WERI-Rb-1 (cell line): ENCODE data around the gene TLE7.

Experiments used
- DNase-seq: peaks from one replicate; pipeline ENCODE4 v3.0.0-alpha.2; 2020
- H3K27ac ChIP-seq: fragments of 250-450 bp; sonication (Bioruptor Pico); 2 replicates; pipeline ENCODE4 v1.5.1; 2020; ENCODE audit warnings: mild to moderate bottlenecking, moderate library complexity
- H3K27me3 ChIP-seq: fragments of 250-450 bp; sonication (Bioruptor Pico); 2 replicates; pipeline ENCODE4 v1.5.1; 2021; ENCODE audit warnings: mild to moderate bottlenecking, low read depth, moderate library complexity; ENCODE audit not compliant: insufficient read depth, severe bottlenecking
- H3K36me3 ChIP-seq: fragments of 250-450 bp; sonication (Bioruptor Pico); 2 replicates; pipeline ENCODE4 v1.5.1; 2020; ENCODE audit warnings: mild to moderate bottlenecking, moderate library complexity
- H3K4me3 ChIP-seq: 2 replicates; pipeline ENCODE4 v1.5.1; 2011; ENCODE audit warnings: low read depth, mild to moderate bottlenecking, control low read depth, low read length
- H3K9me3 ChIP-seq: fragments of 250-450 bp; sonication (Bioruptor Pico); 2 replicates; pipeline ENCODE4 v1.5.1; 2021; ENCODE audit warnings: mild to moderate bottlenecking, moderate library complexity; ENCODE audit not compliant: severe bottlenecking
- CTCF ChIP-seq: IDR thresholded peaks from 2 replicates; pipeline ENCODE4 v1.5.1; 2011; ENCODE audit warnings: low read depth, mild to moderate bottlenecking, control low read depth, inconsistent platforms, low read length

The TLE7 gene

GRCh38 chr16:71443714-71444113, 1.9 kb upstream of the TLE7 start:
- Histone ChIP-seq H3K36me3 (peaks cover 12% of the 10 kb centered on the region), H3K9me3 (peaks cover 18% of the 10 kb centered on the region), H3K27ac (no peak overlapping the region), H3K27me3 (no peaks in the 10 kb centered on the region), H3K4me3 (no peak overlapping the region)
- no peak for DNase-seq
- TF ChIP-seq CTCF, result no peak

GRCh38 chr16:71441348-71442050, 355 bp downstream of the TLE7 start:
- Histone ChIP-seq H3K27ac (no peak overlapping the region), H3K4me3 (no peak overlapping the region), H3K9me3 (no peaks in the 10 kb centered on the region), H3K27me3 (no peaks in the 10 kb centered on the region), H3K36me3 (no peaks in the 10 kb centered on the region)
- TF ChIP-seq CTCF, result no peak
- DNase-seq, result no peak

GRCh38 chr16:71440669-71441347, 1.0 kb downstream of the TLE7 start:
- DNase-seq, result peak; percentile 26

GRCh38 chr16:71439523-71439922, 2.3 kb downstream of the TLE7 start:
- H3K36me3 ChIP-seq, result no peaks in the 10 kb centered on the region
- DNase-seq, result no peak
- H3K27me3 ChIP-seq, result no peaks in the 10 kb centered on the region
- H3K4me3 ChIP-seq, result no peak overlapping the region
- H3K27ac ChIP-seq, result no peak overlapping the region
- no peak for TF ChIP-seq CTCF
- H3K9me3 ChIP-seq, result no peaks in the 10 kb centered on the region

More at GRCh38 chr16:71440669-71441347, 1.0 kb downstream of the TLE7 start:
- Histone ChIP-seq H3K27ac (no peak overlapping the region), H3K27me3 (no peaks in the 10 kb centered on the region), H3K36me3 (no peaks in the 10 kb centered on the region), H3K9me3 (no peaks in the 10 kb centered on the region), H3K4me3 (no peak overlapping the region)
- peak; percentile 61 for TF ChIP-seq CTCF

- H3K27ac ChIP-seq, result no peak overlapping the region
- H3K9me3 ChIP-seq, result no peaks in the 10 kb centered on the region
- no peaks in the 10 kb centered on the region for H3K36me3 ChIP-seq
- DNase-seq, result no peak
- no peaks in the 10 kb centered on the region for H3K27me3 ChIP-seq
- no peak overlapping the region for H3K4me3 ChIP-seq
- no peak for TF ChIP-seq CTCF
Measured at GRCh38 chr16:71436473-71436872, 5.4 kb downstream of the TLE7 start.
